ENCODE data around the gene TMEM121B. TPM values are rescaled to one million over a fixed set of nuclear protein-coding genes. Genes with fewer than 3 reads are reported as not detected.

TMEM121B gene
- total and polyA plus RNA-seq, 2 donors from 2014 or later: 0.19 to 1.2 TPM

DNA sequence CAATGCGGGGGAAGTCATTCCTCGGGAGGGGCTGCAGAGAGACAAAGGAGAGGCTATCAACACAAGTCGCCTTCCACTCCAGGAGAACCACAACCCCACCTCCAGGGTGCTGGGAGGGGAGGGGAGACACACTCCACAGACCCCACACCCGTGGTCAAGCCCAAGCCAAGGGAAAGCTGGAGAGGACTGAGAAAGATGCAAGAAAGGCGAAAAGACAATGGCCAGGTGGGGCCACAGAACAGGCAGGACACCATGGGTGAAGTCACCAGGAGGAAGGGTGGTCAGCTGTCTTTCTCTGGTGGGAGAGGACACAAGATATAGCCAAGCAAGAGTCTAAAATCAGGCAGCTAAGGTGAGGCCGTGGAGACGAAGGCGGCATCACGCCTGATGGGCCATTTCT, 21.9 kb upstream of the TMEM121B start:
- Histone ChIP-seq H3K36me3 (ENCODE audit: control insufficient read depth in 2 of 3, insufficient read depth in 3 of 3, low read length in 3 of 3) (peaks cover 3 to 28% (median 20%) of the 10 kb centered on the region in 3 donors), H3K27ac (ENCODE audit: low read depth in 2 of 2, low read length in 2 of 2) (no peak overlapping the region), H3K4me1 (ENCODE audit: control insufficient read depth in 2 of 3, insufficient read depth in 2 of 3, low read depth in 1 of 3, low read length in 3 of 3) (no peaks in the 10 kb centered on the region), H3K27me3 (ENCODE audit: control insufficient read depth, insufficient read depth, low read length) (no peaks in the 10 kb centered on the region), H3K4me3 (ENCODE audit: low read length in 3 of 3) (no peak overlapping the region), H3K9ac (ENCODE audit: low read length in 3 of 3) (no peak overlapping the region), H3K9me3 (ENCODE audit: control insufficient read depth in 2 of 3, insufficient read depth in 1 of 3, low read length in 3 of 3) (no peaks in the 10 kb centered on the region)
- DNase-seq (no peak), FAIRE-seq (no peak)
- intact Hi-C loops (cut with DNase I): no loop called here
- TF ChIP-seq, protein P1, sequence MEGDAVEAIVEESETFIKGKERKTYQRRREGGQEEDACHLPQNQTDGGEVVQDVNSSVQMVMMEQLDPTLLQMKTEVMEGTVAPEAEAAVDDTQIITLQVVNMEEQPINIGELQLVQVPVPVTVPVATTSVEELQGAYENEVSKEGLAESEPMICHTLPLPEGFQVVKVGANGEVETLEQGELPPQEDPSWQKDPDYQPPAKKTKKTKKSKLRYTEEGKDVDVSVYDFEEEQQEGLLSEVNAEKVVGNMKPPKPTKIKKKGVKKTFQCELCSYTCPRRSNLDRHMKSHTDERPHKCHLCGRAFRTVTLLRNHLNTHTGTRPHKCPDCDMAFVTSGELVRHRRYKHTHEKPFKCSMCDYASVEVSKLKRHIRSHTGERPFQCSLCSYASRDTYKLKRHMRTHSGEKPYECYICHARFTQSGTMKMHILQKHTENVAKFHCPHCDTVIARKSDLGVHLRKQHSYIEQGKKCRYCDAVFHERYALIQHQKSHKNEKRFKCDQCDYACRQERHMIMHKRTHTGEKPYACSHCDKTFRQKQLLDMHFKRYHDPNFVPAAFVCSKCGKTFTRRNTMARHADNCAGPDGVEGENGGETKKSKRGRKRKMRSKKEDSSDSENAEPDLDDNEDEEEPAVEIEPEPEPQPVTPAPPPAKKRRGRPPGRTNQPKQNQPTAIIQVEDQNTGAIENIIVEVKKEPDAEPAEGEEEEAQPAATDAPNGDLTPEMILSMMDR (IDR thresholded peaks at IDR 0.05; ENCODE audit: borderline replicate concordance, extremely low read depth, insufficient read depth): no peak

DNA sequence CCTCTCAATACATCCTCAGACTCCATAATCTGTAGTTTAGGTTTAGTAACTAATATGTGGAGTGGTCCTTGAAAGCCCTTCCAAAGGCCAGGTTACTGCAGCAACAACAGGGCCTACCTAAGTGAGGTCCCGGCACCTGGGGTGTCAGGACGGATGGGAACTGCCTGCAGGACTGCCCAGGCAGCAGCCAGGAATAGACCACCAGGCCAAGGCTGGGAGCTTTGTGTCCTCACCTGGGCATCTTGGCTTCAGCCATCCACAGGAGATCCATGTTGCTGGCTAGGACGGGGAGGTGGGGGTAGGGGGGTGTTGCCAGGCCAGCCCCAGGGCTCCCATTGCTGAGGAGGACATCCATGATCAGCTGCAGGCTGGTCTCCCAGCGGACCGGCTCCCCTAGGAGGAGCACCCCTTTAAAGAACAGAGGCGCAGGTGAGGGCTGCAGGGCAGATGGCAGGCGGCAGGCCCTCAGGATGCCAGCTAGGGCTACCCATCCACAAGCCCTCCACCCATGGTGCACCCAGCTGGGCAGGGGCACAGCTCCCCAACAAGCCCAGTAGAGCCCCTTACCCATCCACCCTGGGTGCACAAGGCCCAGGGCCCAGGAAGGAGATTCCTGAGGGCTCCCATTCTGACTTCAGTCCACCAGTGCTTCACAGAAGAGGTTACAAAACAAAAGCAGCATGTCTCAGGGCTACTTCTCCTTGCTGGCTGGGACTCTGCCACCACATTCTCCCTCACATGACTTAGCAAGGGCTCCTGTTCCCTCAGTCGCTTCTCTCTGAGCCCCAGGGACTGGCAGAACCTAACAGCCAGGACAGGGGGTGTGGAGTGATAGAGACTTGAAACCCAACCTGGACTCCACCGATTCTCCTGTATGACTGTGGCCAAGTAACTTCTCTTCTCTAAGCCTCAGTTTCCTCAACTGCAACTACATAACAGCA, 19.9 kb upstream of the TMEM121B start:
- FAIRE-seq: no peak
- H3K4me3 ChIP-seq (ENCODE audit: low read length in 3 of 3): no peak overlapping the region
- no peaks in the 10 kb centered on the region for H3K9me3 ChIP-seq (ENCODE audit: control insufficient read depth in 2 of 3, insufficient read depth in 1 of 3, low read length in 3 of 3)
- TF ChIP-seq, protein P1 (IDR thresholded peaks at IDR 0.05; ENCODE audit: borderline replicate concordance, extremely low read depth, insufficient read depth): no peak
- intact Hi-C loops (cut with DNase I): no loop called here
- no peaks in the 10 kb centered on the region for H3K27me3 ChIP-seq (ENCODE audit: control insufficient read depth, insufficient read depth, low read length)
- H3K9ac ChIP-seq (ENCODE audit: low read length in 3 of 3): no peak overlapping the region
- H3K4me1 ChIP-seq (ENCODE audit: control insufficient read depth in 2 of 3, insufficient read depth in 2 of 3, low read depth in 1 of 3, low read length in 3 of 3): no peaks in the 10 kb centered on the region
- no peak overlapping the region for H3K27ac ChIP-seq (ENCODE audit: low read depth in 2 of 2, low read length in 2 of 2)
- peaks cover 3 to 35% (median 17%) of the 10 kb centered on the region in 3 donors for H3K36me3 ChIP-seq (ENCODE audit: control insufficient read depth in 2 of 3, insufficient read depth in 3 of 3, low read length in 3 of 3)
- DNase-seq: no peak

DNA sequence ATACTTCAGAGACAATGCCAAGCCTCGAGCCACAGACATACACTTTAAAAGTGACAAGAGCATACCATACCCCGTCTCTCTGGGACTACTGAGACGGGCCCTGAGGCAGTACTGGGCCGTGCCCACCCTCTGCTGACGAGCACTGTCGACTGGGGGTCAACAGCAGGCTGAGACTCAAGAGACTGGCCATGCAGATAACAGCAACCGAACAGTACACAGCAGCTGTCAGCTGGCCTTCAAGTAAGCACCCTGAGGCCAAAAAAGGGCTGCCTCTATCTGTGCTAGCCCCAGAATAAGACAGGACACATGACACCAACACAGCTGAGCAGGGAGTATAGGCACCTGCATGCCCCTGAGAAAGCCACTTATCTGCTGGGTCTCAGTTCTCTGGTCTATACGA, 18.9 kb upstream of the TMEM121B start:
- no peak overlapping the region for H3K4me3 ChIP-seq (ENCODE audit: low read length in 3 of 3)
- peaks cover 3 to 33% (median 17%) of the 10 kb centered on the region in 3 donors for H3K36me3 ChIP-seq (ENCODE audit: control insufficient read depth in 2 of 3, insufficient read depth in 3 of 3, low read length in 3 of 3)
- TF ChIP-seq, protein P1 (IDR thresholded peaks at IDR 0.05; ENCODE audit: borderline replicate concordance, extremely low read depth, insufficient read depth): no peak
- DNase-seq (no peak), FAIRE-seq (no peak)
- H3K4me1 ChIP-seq (ENCODE audit: control insufficient read depth in 2 of 3, insufficient read depth in 2 of 3, low read depth in 1 of 3, low read length in 3 of 3): no peaks in the 10 kb centered on the region
- no peak overlapping the region for H3K27ac ChIP-seq (ENCODE audit: low read depth in 2 of 2, low read length in 2 of 2)
- H3K27me3 ChIP-seq (ENCODE audit: control insufficient read depth, insufficient read depth, low read length): no peaks in the 10 kb centered on the region
- no peak overlapping the region for H3K9ac ChIP-seq (ENCODE audit: low read length in 3 of 3)
- H3K9me3 ChIP-seq (ENCODE audit: control insufficient read depth in 2 of 3, insufficient read depth in 1 of 3, low read length in 3 of 3): no peaks in the 10 kb centered on the region
- intact Hi-C loops (cut with DNase I): no loop called here

All from kidney (tissue), 14 donors.